Measurements from ENCODE around the gene BID. TPM values are rescaled to one million over a fixed set of nuclear protein-coding genes. Genes with fewer than 3 reads are reported as not detected.

Gene BID
- total and polyA plus RNA-seq, 2 of the 8 experiments (the other 6 are each of a cell fraction or from before 2014, with no cell fraction given) = 39.3 to 114 TPM

DNA sequence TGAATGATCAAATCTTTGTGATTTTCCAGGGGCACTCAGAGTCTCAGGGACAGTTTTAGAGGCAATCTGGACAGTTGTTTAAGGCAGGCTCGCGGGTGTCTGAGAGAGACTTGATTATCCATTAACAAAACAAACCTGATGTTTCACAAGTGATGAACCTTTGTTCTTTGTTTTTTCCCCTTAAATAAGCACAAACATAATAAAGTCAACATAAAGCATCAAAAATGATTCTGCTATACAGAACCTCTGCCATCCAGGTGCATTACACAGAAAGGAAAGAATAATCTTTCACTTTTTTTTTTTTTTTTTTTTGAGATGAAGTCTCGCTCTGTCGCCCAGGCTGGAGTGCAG lies 13.2 kb downstream of the BID start (continued):
- no peak for TF ChIP-seq NANOG (IDR thresholded peaks at IDR 0.05; ENCODE audit: insufficient read depth, low read depth, low read length, poor library complexity, severe bottlenecking)
- TF ChIP-seq SUZ12 (IDR thresholded peaks at IDR 0.05; ENCODE audit: low read length) = no peak
- TF ChIP-seq TAF7 (optimal IDR thresholded peaks at IDR 0.05; ENCODE audit: borderline replicate concordance, low read depth, low read length) = no peak
- TF ChIP-seq, protein P1, sequence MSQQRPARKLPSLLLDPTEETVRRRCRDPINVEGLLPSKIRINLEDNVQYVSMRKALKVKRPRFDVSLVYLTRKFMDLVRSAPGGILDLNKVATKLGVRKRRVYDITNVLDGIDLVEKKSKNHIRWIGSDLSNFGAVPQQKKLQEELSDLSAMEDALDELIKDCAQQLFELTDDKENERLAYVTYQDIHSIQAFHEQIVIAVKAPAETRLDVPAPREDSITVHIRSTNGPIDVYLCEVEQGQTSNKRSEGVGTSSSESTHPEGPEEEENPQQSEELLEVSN (IDR thresholded peaks at IDR 0.05) = no peak
- no peak for TF ChIP-seq PHF8 (conservative IDR thresholded peaks at IDR 0.05; ENCODE audit: low read depth, low read length)
- TF ChIP-seq FOSL1 (IDR thresholded peaks at IDR 0.05; ENCODE audit: insufficient read depth, low read depth, low read length) = no peak
- TF ChIP-seq HDAC6 (IDR thresholded peaks at IDR 0.05; ENCODE audit: low read depth, low read length) = no peak
- TF ChIP-seq JUND (IDR thresholded peaks at IDR 0.05; ENCODE audit: low read length) = no peak
- TF ChIP-seq SP4 (IDR thresholded peaks at IDR 0.05; ENCODE audit: low read length) = no peak
